ENCODE results near the gene KTI12. TPM values are rescaled to one million over a fixed set of nuclear protein-coding genes. Genes with fewer than 3 reads are reported as not detected.

KTI12 gene
- total and polyA plus RNA-seq, 2 experiments from 2014 or later = 8.3 to 10.7 TPM

DNA sequence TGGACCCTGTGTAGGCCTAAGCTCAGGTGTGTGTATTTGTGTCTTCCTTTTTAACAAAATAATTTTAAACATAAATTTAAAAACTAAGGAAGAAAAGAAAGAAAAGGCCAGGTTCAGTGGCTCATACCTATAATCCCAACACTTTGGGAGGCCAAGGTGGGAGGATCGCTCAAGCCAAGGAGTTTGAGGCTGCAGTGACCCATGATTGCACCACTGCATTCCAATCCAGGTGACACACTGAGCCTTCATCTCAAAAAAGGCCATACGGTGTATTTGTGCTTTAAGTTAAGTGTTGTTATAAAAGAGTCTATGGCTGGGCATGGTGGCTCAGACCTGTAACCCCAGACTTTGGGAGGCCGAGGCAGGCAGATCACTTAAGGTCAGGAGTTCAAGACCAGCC, 51.4 kb downstream of the KTI12 start:
- H3K27ac ChIP-seq = no peak overlapping the region
- peaks cover 75% of the 10 kb centered on the region for H3K79me2 ChIP-seq (ENCODE audit: insufficient read depth)
- in situ Hi-C loops (cut with MboI) = no loop called here
- no peaks in the 10 kb centered on the region for H3K27me3 ChIP-seq (replicated peaks; ENCODE audit: insufficient read depth)
- peaks cover 12% of the 10 kb centered on the region for H3K4me1 ChIP-seq (ENCODE audit: insufficient read depth)
- H3K9ac ChIP-seq = no peak overlapping the region
- H3F3A ChIP-seq (ENCODE audit: insufficient read depth) = peaks cover 23% of the 10 kb centered on the region
- no peaks in the 10 kb centered on the region for H3K9me3 ChIP-seq (ENCODE audit: low read depth)
- TF ChIP-seq EZH2 (IDR thresholded peaks at IDR 0.05; ENCODE audit: insufficient read depth, poor library complexity, severe bottlenecking) (no peak), EZH2phosphoT487 (IDR thresholded peaks at IDR 0.05; ENCODE audit: insufficient read depth, low read depth) (no peak)
- H4K20me1 ChIP-seq (ENCODE audit: insufficient read depth) = no peaks in the 10 kb centered on the region
- no peak for DNase-seq
- no peak overlapping the region for H3K4me3 ChIP-seq
- H3K36me3 ChIP-seq (ENCODE audit: low read depth) = peaks cover 15% of the 10 kb centered on the region
- no peak overlapping the region for H3K4me2 ChIP-seq (ENCODE audit: unreplicated experiment)
- H2AFZ ChIP-seq = no peak overlapping the region
- WGBS, 2 experiments (ENCODE audit: low coverage in 1 of 2, low lambda C conversion rate in 2 of 2, missing lambda C conversion rate in 2 of 2) = 100% methylated on average over 3 of the region's 3 CpGs
- H3K9me2 ChIP-seq (ENCODE audit: insufficient read depth) = no peaks in the 10 kb centered on the region

Small RNAs within 50 kb of the gene (small RNA-seq; reads per million reads assigned to genes)
- gene RN7SL290P (ENCODE audit: low read depth, low replicate concordance) = not detected

Other genes with a start within 250 kb of the KTI12 start
- gene NRDC, start 155.1 kb downstream of the KTI12 start, total RNA-seq (2014; rRNA removed; shearing (Covaris generic)) = 55.2 and 62.5 TPM in 2 replicates
- gene NRDC, start 155.1 kb downstream of the KTI12 start, polyA plus RNA-seq (2016; fragmentation: Nextera tagmentation; extraction: Ambion mirVana) = 122 and 129 TPM in 2 replicates
- gene RAB3B, start 43.1 kb downstream of the KTI12 start, total RNA-seq (2014; rRNA removed; shearing (Covaris generic)) = 65.3 and 67.3 TPM in 2 replicates
- 54.2 and 54.9 TPM in 2 replicates for gene RAB3B, start 43.1 kb downstream of the KTI12 start, polyA plus RNA-seq (2016; fragmentation: Nextera tagmentation; extraction: Ambion mirVana)
- gene TXNDC12, start 21.4 kb upstream of the KTI12 start, total RNA-seq (2014; rRNA removed; shearing (Covaris generic)) = 59.3 and 64.9 TPM in 2 replicates
- gene TXNDC12, start 21.4 kb upstream of the KTI12 start, polyA plus RNA-seq (2016; fragmentation: Nextera tagmentation; extraction: Ambion mirVana) = 85.9 and 88.3 TPM in 2 replicates
- gene BTF3L4, start 22.5 kb upstream of the KTI12 start, total RNA-seq (2014; rRNA removed; shearing (Covaris generic)) = 53.2 and 68.6 TPM in 2 replicates
- gene BTF3L4, start 22.5 kb upstream of the KTI12 start, polyA plus RNA-seq (2016; fragmentation: Nextera tagmentation; extraction: Ambion mirVana) = 100 and 101 TPM in 2 replicates
- gene ZFYVE9, start 108.3 kb upstream of the KTI12 start, total RNA-seq (2014; rRNA removed; shearing (Covaris generic)) = 26.9 and 28.1 TPM in 2 replicates
- 5.0 and 6.4 TPM in 2 replicates for gene ZFYVE9, start 108.3 kb upstream of the KTI12 start, polyA plus RNA-seq (2016; fragmentation: Nextera tagmentation; extraction: Ambion mirVana)

All from GM23248 (cell line).